Uterus (tissue), 2 donors: ENCODE results near the gene ZDHHC5.

ENCODE experiments used
- POLR2A ChIP-seq, 2 donors: fragments of 450-650 bp; IDR thresholded peaks; one replicate each; pipeline ENCODE4 v1.6.1; 2016; ENCODE audit warnings: antibody characterized with exemption in 2 of 2, mild to moderate bottlenecking in 1 of 2, moderate library complexity in 1 of 2
- TF ChIP-seq, protein P1 (sequence below), 4 experiments: fragments of 200-600 bp in 2 of 4; fragments of 450-650 bp in 2 of 4; sonication (generic) in 2 of 4; IDR thresholded peaks; one replicate each; pipeline ENCODE4 v1.5.1; 2016 to 2019; ENCODE audit warnings: antibody characterized with exemption in 4 of 4, mild to moderate bottlenecking in 2 of 4, moderate library complexity in 1 of 4

- TF ChIP-seq, protein P1, sequence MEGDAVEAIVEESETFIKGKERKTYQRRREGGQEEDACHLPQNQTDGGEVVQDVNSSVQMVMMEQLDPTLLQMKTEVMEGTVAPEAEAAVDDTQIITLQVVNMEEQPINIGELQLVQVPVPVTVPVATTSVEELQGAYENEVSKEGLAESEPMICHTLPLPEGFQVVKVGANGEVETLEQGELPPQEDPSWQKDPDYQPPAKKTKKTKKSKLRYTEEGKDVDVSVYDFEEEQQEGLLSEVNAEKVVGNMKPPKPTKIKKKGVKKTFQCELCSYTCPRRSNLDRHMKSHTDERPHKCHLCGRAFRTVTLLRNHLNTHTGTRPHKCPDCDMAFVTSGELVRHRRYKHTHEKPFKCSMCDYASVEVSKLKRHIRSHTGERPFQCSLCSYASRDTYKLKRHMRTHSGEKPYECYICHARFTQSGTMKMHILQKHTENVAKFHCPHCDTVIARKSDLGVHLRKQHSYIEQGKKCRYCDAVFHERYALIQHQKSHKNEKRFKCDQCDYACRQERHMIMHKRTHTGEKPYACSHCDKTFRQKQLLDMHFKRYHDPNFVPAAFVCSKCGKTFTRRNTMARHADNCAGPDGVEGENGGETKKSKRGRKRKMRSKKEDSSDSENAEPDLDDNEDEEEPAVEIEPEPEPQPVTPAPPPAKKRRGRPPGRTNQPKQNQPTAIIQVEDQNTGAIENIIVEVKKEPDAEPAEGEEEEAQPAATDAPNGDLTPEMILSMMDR (IDR thresholded peaks at IDR 0.05) = no peak
- no peak for TF ChIP-seq POLR2A (IDR thresholded peaks at IDR 0.05)
Measured at GRCh38 chr11:57698843-57699365, 31.0 kb downstream of the ZDHHC5 start.
